ENCODE results near the gene CAP2. TPM values are rescaled to one million over a fixed set of nuclear protein-coding genes. Genes with fewer than 3 reads are reported as not detected.

CAP2 gene
- total RNA-seq, 1 donor from 2014 or later = 55.3 TPM

- H2AFZ ChIP-seq (ENCODE audit: low read depth, low read length) = no peak overlapping the region
- H3K27me3 ChIP-seq (ENCODE audit: insufficient read depth, low read length) = no peaks in the 10 kb centered on the region
- no peak overlapping the region for H3K4me3 Mint-ChIP-seq (ENCODE audit: unreplicated experiment)
- H3K4me1 Mint-ChIP-seq (ENCODE audit: low read depth, unreplicated experiment) = no peaks in the 10 kb centered on the region
- H3K4me2 ChIP-seq (ENCODE audit: low read length) = no peak overlapping the region
- no peaks in the 10 kb centered on the region for H3K27me3 Mint-ChIP-seq (ENCODE audit: low read depth, unreplicated experiment)
- no peak overlapping the region for H3K27ac ChIP-seq (ENCODE audit: low read depth, low read length)
- H3K27ac Mint-ChIP-seq (ENCODE audit: unreplicated experiment) = no peak overlapping the region
- DNase-seq (ENCODE audit: low read depth) (no peak), FAIRE-seq (no peak)
- peaks cover 3% of the 10 kb centered on the region for H3K9me3 Mint-ChIP-seq (ENCODE audit: unreplicated experiment)
- no peaks in the 10 kb centered on the region for H3K9me3 ChIP-seq (ENCODE audit: insufficient read depth, low read depth, low read length)
- H3K4me3 ChIP-seq (ENCODE audit: insufficient read depth, low read depth, low read length) = no peak overlapping the region
- peaks cover 7% of the 10 kb centered on the region for H3K36me3 ChIP-seq (ENCODE audit: insufficient read depth, low read length)
- no peak for TF ChIP-seq CTCF (IDR thresholded peaks at IDR 0.05; ENCODE audit: insufficient read depth, low read depth, low read length)
- TF ChIP-seq EZH2 (IDR thresholded peaks at IDR 0.05; ENCODE audit: insufficient read depth, low read length) = no peak
- H3K79me2 ChIP-seq (ENCODE audit: insufficient read depth, low read length) = no peaks in the 10 kb centered on the region
- H3K36me3 Mint-ChIP-seq (ENCODE audit: low read depth, unreplicated experiment) = peaks cover 29% of the 10 kb centered on the region
- H4K20me1 ChIP-seq (ENCODE audit: insufficient read depth, low read length) = peaks cover 5% of the 10 kb centered on the region
- no peak overlapping the region for H3K9ac ChIP-seq (ENCODE audit: low read length)
- H3K4me1 ChIP-seq (ENCODE audit: insufficient read depth, low read length) = no peaks in the 10 kb centered on the region
These were observed 90.9 kb downstream of the CAP2 start for GRCh38 chr6:17484201-17484849.

DNA sequence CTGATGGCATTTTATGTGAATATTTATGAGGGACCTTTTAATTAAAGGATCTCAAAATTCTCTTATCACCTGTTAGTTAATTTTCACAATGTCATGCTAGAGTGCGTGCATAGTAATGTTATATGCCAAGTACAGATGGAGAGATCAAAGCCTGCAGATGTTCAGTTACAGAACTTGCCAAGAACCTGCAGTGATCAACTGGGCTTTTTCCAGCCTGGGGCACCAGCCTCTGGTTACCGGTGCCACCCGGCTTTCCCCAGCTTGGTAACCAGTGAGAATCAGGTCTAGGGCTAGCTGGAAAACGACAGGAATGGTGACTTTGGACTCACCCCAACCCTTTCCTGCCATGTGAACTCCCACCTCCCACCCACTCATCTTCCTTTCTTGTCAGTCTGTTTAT, 91.8 kb downstream of the CAP2 start:
- Histone ChIP-seq H3K9ac (ENCODE audit: low read length) (no peak overlapping the region), H4K20me1 (ENCODE audit: insufficient read depth, low read length) (peaks cover 5% of the 10 kb centered on the region), H3K79me2 (ENCODE audit: insufficient read depth, low read length) (no peaks in the 10 kb centered on the region), H3K4me2 (ENCODE audit: low read length) (no peak overlapping the region), H3K36me3 (ENCODE audit: insufficient read depth, low read length) (peaks cover 7% of the 10 kb centered on the region), H3K4me3 (ENCODE audit: insufficient read depth, low read depth, low read length) (no peak overlapping the region), H3K9me3 (ENCODE audit: insufficient read depth, low read depth, low read length) (no peaks in the 10 kb centered on the region), H3K27ac (ENCODE audit: low read depth, low read length) (no peak overlapping the region), H2AFZ (ENCODE audit: low read depth, low read length) (no peak overlapping the region), H3K27me3 (ENCODE audit: insufficient read depth, low read length) (no peaks in the 10 kb centered on the region), H3K4me1 (ENCODE audit: insufficient read depth, low read length) (no peaks in the 10 kb centered on the region)
- Mint-ChIP-seq H3K4me1 (ENCODE audit: low read depth, unreplicated experiment) (no peaks in the 10 kb centered on the region), H3K4me3 (ENCODE audit: unreplicated experiment) (no peak overlapping the region), H3K27me3 (ENCODE audit: low read depth, unreplicated experiment) (no peaks in the 10 kb centered on the region), H3K36me3 (ENCODE audit: low read depth, unreplicated experiment) (peaks cover 29% of the 10 kb centered on the region), H3K9me3 (ENCODE audit: unreplicated experiment) (peaks cover 3% of the 10 kb centered on the region), H3K27ac (ENCODE audit: unreplicated experiment) (no peak overlapping the region)
- TF ChIP-seq CTCF (IDR thresholded peaks at IDR 0.05; ENCODE audit: insufficient read depth, low read depth, low read length) (no peak), EZH2 (IDR thresholded peaks at IDR 0.05; ENCODE audit: insufficient read depth, low read length) (no peak)
- DNase-seq (ENCODE audit: low read depth) (no peak), FAIRE-seq (no peak)

DNA sequence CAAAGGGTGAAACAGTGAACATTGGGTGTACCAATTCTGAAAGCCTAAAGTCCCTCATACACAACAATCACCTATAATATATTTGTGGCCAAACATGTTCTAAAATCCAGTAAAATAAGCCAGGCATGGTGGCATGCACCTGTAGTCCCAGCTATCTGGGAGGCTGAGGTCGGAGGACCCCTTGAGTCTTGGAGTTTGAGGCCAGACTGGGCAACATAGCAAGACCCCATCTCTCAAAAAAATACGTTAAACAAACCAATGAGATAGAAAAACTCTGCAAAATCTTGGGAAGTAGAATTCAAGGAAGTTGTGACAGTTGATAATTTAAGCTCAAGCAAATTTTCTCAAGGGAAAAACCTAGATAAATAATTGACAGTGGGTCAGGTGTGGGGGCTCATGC, 92.6 kb downstream of the CAP2 start:
- no peak for FAIRE-seq
- Histone ChIP-seq H3K27me3 (ENCODE audit: insufficient read depth, low read length) (no peaks in the 10 kb centered on the region), H2AFZ (ENCODE audit: low read depth, low read length) (no peak overlapping the region), H4K20me1 (ENCODE audit: insufficient read depth, low read length) (peaks cover 5% of the 10 kb centered on the region), H3K4me3 (ENCODE audit: insufficient read depth, low read depth, low read length) (no peak overlapping the region), H3K4me1 (ENCODE audit: insufficient read depth, low read length) (no peaks in the 10 kb centered on the region), H3K9ac (ENCODE audit: low read length) (no peak overlapping the region), H3K9me3 (ENCODE audit: insufficient read depth, low read depth, low read length) (no peaks in the 10 kb centered on the region), H3K36me3 (ENCODE audit: insufficient read depth, low read length) (peaks cover 7% of the 10 kb centered on the region), H3K79me2 (ENCODE audit: insufficient read depth, low read length) (no peaks in the 10 kb centered on the region), H3K4me2 (ENCODE audit: low read length) (no peak overlapping the region), H3K27ac (ENCODE audit: low read depth, low read length) (no peak overlapping the region)
- no peak for TF ChIP-seq CTCF (IDR thresholded peaks at IDR 0.05; ENCODE audit: insufficient read depth, low read depth, low read length)
- no peak for TF ChIP-seq EZH2 (IDR thresholded peaks at IDR 0.05; ENCODE audit: insufficient read depth, low read length)
- Mint-ChIP-seq H3K27ac (ENCODE audit: unreplicated experiment) (no peak overlapping the region), H3K4me3 (ENCODE audit: unreplicated experiment) (no peak overlapping the region), H3K9me3 (ENCODE audit: unreplicated experiment) (peaks cover 3% of the 10 kb centered on the region), H3K36me3 (ENCODE audit: low read depth, unreplicated experiment) (peaks cover 33% of the 10 kb centered on the region), H3K27me3 (ENCODE audit: low read depth, unreplicated experiment) (no peaks in the 10 kb centered on the region), H3K4me1 (ENCODE audit: low read depth, unreplicated experiment) (peaks cover 1% of the 10 kb centered on the region)
- DNase-seq (ENCODE audit: low read depth) = no peak
